Urinary bladder (tissue), 4 donors: ENCODE results near the gene HBEGF. TPM values are rescaled to one million over a fixed set of nuclear protein-coding genes. Genes with fewer than 3 reads are reported as not detected.

Experiments
- DNase-seq: peaks from one replicate; pipeline ENCODE4 v3.0.0-alpha.2; 2015; ENCODE audit errors: extremely low spot score
- H3K27ac ChIP-seq: one replicate; pipeline ENCODE4 v1.5.1; 2013; ENCODE audit warnings: low read depth, mild to moderate bottlenecking, moderate library complexity
- H3K36me3 ChIP-seq: one replicate; pipeline ENCODE4 v1.6.1; 2013; ENCODE audit warnings: mild to moderate bottlenecking, moderate library complexity; ENCODE audit not compliant: insufficient read depth
- H3K4me1 ChIP-seq: one replicate; pipeline ENCODE4 v1.6.1; 2013; ENCODE audit warnings: mild to moderate bottlenecking, moderate library complexity; ENCODE audit not compliant: insufficient read depth
- H3K4me3 ChIP-seq: one replicate; pipeline ENCODE4 v1.5.1; 2013; ENCODE audit warnings: low read depth, low read length
- WGBS: extraction: QIAGEN DNeasy Blood & Tissue Kit; methylation state at CpG from one replicate; pipeline ENCODE4 v1.1.7; 2013; 5-methylcytosine and 5-hydroxymethylcytosine counted together
- polyA plus RNA-seq: library from polyadenylated mRNA; stranded (reverse); fragments of 200-250 nt; gene quantifications from one replicate; pipeline ENCODE4 v1.2.3, GENCODE V29; 2013
- total RNA-seq: library from RNA; depleted of rRNA; stranded (reverse); fragments of >200 nt; gene quantifications from one replicate; pipeline ENCODE4 v1.2.3, GENCODE V29; 2014
- donor health status: healthy with polysubstance abuse.
- donor health status: healthy.

The HBEGF gene
- total and polyA plus RNA-seq, 2 donors, result 9.7 to 13.5 TPM

DNA sequence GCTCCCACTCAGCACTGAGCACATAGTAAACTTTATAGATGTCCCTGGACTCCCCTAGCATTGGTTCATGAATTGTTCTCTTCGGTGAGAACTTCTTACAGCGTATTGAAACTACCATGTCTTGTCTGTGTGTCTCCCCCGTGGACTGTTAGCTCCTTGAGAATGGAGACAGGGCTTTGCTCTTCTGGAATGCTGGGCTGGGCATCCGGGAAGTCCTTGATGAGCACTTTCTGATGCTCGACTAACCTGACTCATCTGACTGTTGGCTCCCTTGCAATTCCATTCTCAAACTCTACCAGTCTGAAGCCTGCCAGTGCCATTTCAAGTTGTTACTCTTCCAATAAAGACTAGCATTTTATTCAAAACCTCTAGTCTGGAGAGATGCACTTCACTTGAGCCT, 28.5 kb downstream of the HBEGF start:
- no peak for DNase-seq
- Histone ChIP-seq H3K27ac (no peak overlapping the region), H3K4me1 (no peaks in the 10 kb centered on the region), H3K4me3 (no peak overlapping the region), H3K36me3 (no peaks in the 10 kb centered on the region)
- WGBS, result 78% methylated on average over 5 of the region's 5 CpGs

DNA sequence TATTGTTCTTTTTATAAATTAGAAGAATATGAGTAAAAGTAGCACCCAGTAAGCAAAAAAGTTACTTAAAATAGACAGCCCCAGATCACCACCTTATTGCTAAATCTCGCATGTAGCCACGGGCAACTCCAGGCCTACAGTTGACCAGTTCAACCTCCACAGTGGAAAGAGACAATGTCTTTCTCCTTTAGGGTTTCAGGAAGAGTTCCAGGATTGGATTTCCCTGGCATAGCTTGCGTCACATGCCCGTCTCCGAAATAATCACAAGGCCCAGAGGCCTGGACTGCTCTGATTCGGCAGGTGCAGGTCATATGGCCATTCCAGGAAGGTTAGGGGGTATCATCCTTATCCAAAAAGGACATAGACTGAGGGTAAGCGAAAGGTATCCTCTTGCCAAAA, 33.6 kb downstream of the HBEGF start:
- no peak overlapping the region for H3K4me3 ChIP-seq
- no peak overlapping the region for H3K27ac ChIP-seq
- WGBS, result 90% methylated on average over 7 of the region's 7 CpGs
- H3K4me1 ChIP-seq, result no peaks in the 10 kb centered on the region
- H3K36me3 ChIP-seq, result no peaks in the 10 kb centered on the region
- no peak for DNase-seq

DNA sequence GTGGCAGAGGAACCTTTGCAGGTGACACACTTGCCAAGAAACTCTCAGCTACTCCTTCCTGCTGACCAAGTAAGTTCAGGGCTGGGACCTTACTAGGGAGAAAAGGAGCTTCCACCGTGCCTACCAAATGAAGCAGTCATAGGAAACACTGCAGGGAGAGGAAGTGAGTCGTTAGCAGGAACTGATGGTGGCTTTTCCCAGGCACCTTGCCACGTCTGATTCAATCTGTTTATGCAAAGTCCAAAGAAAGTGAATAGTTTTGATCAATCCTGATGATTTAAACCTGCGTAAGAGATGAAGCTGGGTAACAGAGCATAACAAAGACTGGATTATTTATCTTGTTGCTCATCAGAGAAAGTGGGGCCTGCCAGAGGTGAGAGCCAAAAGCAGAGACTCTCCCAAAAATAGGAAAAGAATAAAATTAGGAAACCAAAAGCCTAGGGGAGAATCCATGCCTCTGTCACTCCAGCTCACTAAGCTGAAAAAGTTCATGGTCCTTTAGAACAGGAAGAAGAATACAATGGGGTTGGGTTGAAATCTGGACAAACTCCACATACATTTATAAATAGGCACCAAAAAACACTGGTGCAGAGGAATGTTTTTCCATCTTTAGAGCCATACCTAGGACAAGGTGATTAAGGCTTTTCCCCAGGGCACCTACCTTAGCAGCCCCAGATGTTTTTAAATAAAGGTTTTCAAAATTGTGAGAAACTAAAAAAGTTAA, 34.2 kb downstream of the HBEGF start:
- no peaks in the 10 kb centered on the region for H3K36me3 ChIP-seq
- no peak for DNase-seq
- no peaks in the 10 kb centered on the region for H3K4me1 ChIP-seq
- H3K27ac ChIP-seq, result no peak overlapping the region
- WGBS, result 31% methylated on average over 4 of the region's 4 CpGs
- H3K4me3 ChIP-seq, result no peak overlapping the region

DNA sequence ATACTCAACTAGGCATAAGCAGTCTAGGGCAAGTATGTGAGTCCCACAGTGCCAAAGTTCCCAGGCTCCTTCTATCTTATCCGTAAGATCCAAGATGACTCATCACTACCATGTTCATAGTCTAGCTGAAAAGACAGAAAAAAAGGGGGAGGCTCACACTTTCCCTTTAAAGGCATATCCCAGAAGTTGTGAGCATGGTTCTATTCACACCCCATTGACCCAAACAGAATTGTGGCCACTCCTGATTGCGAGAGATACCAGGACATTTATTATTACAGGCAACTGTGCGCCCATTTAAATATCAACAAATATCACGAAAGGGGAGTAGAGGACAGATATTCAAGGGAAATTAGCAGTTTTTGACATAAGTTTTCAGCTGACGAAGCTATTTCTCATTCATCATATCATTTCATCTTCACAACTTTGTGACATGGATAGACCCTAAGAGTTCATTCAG, 35.4 kb downstream of the HBEGF start:
- DNase-seq, result no peak
- Histone ChIP-seq H3K36me3 (no peaks in the 10 kb centered on the region), H3K4me1 (no peaks in the 10 kb centered on the region), H3K27ac (no peak overlapping the region), H3K4me3 (no peak overlapping the region)
- 76% methylated on average over 5 of the region's 5 CpGs for WGBS

DNA sequence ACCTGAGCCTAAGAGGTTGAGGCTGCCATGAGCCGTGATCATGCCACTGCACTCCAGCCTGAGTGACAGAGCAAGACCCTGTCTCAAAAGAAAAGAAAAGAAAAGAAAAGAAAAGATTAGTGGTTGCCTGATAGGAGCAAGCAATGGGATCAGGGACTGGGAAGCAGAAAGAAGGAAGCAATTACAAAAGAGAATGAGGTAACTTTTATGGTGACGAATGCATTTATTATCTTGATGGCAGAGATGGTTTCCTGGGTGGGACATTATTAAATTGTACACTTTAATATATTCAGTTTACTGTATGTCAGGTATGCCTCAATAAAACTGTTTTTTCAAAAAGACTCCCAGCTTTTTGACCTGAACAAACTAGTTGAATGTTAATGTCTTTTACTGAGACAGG, 36.0 kb downstream of the HBEGF start:
- DNase-seq, result no peak
- Histone ChIP-seq H3K4me3 (no peak overlapping the region), H3K4me1 (no peaks in the 10 kb centered on the region), H3K36me3 (no peaks in the 10 kb centered on the region), H3K27ac (no peak overlapping the region)
- 72% methylated on average over 2 of the region's 2 CpGs for WGBS

DNA sequence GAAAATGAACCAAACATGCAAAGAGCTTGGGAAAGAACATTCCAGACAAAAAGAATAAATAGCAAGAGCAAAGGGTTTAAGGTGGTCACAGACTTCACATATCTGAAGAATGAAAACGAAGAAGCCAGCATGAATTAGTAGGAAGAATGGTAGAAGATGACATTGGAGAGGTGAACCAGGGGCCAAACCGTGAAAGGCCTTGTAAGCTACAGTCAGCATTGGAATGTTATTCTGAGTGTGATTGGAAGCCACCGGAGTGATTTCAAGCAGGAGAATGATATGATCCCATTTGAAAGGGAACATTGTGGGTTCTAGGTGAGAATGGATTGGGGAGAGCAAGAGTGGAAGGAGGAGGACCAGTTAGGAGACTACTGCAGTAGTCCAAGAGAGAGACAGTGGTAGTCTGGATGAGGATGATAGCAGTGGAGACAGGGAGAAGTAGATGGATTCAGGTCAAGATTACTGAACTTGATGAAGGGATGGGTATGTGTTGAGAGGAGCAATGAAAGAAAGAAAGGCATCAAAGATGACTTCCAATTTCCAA, 36.6 kb downstream of the HBEGF start:
- no peaks in the 10 kb centered on the region for H3K36me3 ChIP-seq
- 85% methylated on average over 3 of the region's 3 CpGs for WGBS
- no peak overlapping the region for H3K27ac ChIP-seq
- no peak for DNase-seq
- no peaks in the 10 kb centered on the region for H3K4me1 ChIP-seq
- no peak overlapping the region for H3K4me3 ChIP-seq

DNA sequence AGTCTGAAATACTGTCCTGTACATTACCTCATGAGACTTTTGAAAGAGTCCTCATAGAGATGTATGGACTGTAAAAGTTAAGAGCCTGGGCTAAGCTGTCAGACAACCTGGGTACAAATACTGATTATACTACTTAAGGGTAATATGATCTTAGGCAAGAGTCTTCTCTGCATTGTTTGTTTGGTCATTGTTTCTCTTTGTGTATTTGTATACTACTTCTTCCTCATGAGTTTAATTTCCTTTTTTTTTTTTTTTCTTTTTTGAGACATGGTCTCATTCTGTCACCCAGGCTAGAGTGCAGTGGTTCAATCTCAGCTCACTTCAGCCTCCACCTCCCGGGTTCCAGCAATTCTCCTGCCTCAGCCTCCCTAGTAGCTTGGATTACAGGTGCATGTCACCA, 40.9 kb downstream of the HBEGF start:
- no peak overlapping the region for H3K4me3 ChIP-seq
- DNase-seq, result no peak
- WGBS, result 93% methylated on average over 1 of the region's 1 CpG
- no peak overlapping the region for H3K27ac ChIP-seq
- no peaks in the 10 kb centered on the region for H3K36me3 ChIP-seq
- no peaks in the 10 kb centered on the region for H3K4me1 ChIP-seq

DNA sequence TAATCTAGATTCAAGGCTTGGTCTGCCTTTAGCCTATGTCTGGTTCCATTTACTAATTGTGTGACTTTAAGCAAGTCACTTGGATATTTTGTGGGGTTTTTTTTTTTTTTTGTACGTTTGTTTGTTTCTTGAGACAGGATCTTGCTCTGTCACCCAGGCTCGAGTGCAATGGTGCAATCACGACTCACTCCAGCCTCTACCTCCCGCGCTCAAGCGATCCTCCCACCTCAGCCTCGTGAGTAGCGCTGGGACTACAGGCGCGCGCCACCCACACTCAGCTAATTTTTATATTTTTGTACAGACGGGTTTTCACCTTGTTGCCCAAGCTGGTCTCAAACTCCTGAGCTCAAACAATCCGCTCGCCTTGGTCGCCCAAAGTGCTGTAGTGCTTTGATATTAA, 42.4 kb downstream of the HBEGF start:
- 91% methylated on average over 15 of the region's 15 CpGs for WGBS
- no peaks in the 10 kb centered on the region for H3K4me1 ChIP-seq
- H3K4me3 ChIP-seq, result no peak overlapping the region
- no peak for DNase-seq
- H3K27ac ChIP-seq, result no peak overlapping the region
- H3K36me3 ChIP-seq, result no peaks in the 10 kb centered on the region

DNA sequence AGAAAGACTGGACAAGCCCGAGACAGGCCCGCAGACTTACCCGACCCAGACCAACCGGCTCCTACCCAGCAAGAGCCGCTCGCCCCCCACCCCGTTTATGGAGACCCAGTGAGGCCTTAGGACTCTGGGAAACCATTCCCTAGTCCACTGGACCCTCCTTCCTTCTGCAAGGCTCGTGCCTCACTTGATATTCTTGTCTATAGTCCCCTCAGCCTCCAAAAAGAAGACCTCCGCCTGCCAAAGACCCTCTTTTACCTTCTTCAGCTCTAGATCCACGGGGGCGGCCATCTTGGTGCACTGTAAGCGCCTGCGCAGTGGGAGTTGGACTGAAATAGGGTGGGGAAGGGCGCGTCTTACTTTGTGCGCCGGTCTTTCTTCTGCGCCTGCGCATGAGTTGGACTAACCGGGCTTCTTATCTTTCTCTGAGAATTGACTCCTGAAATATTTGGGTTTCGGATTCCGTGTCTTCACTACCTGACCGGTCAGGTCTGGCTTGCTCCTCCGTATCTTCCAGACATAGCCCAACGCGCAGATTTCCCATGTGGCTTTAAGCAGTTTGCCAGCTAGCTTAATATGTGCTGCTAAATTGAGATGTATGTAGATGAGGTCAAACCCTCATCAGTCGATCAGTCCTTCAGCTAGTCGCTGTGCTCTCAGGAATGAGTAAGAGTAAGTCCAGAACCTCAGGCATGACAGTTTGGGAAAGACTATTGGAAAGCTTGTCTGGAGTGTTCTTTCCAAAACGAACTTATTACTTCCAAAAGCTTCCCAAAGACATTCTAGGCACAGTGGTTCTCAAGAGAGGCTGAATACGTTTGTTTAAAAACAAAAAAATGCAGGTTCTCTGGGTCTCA, 43.4 kb downstream of the HBEGF start, which contains the start of gene PFDN1:
PFDN1 (minus strand) TSS at position 316 of the 854 bp plus-strand sequence; CDS start at position 288, 28 bp downstream.
- WGBS, result under 1% methylated on average over 30 of the region's 30 CpGs
- peak within 1 kb of the TSS; percentile 87 for H3K4me3 ChIP-seq
- peak; percentile 91 for DNase-seq
- peak within 1 kb of the TSS; percentile 49 for H3K27ac ChIP-seq
- H3K4me1 ChIP-seq, result no peaks in the 10 kb centered on the region
- H3K36me3 ChIP-seq, result no peaks in the 10 kb centered on the region

DNA sequence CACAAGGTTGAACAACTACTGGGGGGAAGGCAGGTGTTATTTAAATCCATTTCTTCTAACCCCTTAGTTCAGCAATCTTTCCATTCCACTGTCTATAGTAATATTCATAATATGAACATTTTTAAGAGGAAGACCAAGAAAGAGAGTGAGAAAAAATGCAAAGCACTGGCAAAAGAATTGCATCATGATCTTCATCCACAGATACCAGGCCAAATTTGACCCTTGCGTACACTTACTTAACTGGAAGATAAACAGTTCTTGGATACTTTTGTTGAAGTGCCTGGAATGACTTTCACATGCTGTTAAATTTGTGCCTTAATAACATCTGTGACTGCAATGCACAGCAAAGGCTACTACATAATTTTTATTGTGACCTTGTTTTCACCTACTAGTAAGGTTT, 45.3 kb downstream of the HBEGF start:
- DNase-seq, result no peak
- WGBS, result 82% methylated on average over 1 of the region's 1 CpG
- Histone ChIP-seq H3K4me3 (no peak overlapping the region), H3K36me3 (no peaks in the 10 kb centered on the region), H3K27ac (no peak overlapping the region), H3K4me1 (no peaks in the 10 kb centered on the region)

DNA sequence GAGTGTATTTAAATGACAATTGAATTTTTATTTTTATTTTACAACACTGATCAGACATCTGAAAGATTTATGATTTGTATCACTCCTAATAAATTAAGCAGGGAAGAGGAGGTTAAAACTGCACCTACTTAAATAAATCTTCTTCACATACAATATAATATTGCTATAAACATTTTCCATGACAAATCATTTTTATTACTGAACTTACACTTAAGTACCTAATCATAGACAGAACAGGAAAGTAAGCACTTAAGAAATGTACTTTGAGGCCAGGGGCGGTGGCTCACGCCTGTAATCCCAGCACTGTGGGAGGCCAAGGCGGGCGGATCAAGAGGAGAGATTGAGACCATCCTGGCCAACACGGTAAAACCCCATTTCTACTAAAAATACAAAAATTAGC, 47.3 kb downstream of the HBEGF start:
- WGBS, result 90% methylated on average over 5 of the region's 5 CpGs
- H3K27ac ChIP-seq, result no peak overlapping the region
- no peaks in the 10 kb centered on the region for H3K4me1 ChIP-seq

DNA sequence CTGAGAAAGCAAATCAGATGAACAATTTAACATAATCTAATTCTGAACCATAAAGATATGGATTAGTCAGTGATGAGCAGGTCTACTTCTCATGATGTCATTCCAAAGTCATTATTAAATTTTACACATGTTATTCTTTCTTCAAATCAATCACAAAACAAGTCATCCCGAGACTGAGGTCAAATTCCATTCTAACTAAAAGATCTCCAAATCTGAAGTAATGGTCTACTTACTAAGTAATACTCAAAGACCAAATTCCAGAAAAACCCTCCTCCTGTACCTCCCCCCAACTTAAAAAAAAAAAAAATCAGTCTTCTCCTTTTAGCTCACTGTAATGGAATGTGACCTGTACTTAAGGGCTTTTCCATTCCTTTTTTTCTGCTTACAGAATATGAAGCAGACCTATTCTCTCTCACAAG, 48.2 kb downstream of the HBEGF start:
- no peaks in the 10 kb centered on the region for H3K36me3 ChIP-seq
- no peak for DNase-seq
- no peak overlapping the region for H3K27ac ChIP-seq
- WGBS, result 81% methylated on average over 1 of the region's 1 CpG
- no peaks in the 10 kb centered on the region for H3K4me1 ChIP-seq
- no peak overlapping the region for H3K4me3 ChIP-seq

More for the DNA sequence above, 47.3 kb downstream of the HBEGF start:
- Histone ChIP-seq H3K4me3 (no peak overlapping the region), H3K36me3 (no peaks in the 10 kb centered on the region)
- DNase-seq, result no peak

DNA sequence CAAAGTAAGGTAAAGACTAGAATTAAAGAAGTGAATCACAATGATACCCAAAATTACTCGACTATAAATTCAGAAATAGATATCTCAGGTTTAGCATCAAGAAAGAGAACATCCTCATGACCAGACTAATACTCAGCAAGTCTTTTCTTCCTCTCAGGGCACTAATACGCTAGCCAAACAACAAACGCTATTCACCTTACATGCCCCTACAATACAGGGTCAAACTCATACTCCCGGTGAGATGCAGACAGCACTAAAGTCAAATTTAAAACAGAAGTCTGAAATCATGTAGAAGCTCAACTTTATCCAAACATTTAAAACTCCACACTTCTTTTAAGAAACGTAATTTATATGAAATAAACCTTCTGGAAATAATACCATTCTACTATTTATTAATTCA, 49.1 kb downstream of the HBEGF start:
- no peaks in the 10 kb centered on the region for H3K36me3 ChIP-seq
- no peak overlapping the region for H3K4me3 ChIP-seq
- H3K27ac ChIP-seq, result no peak overlapping the region
- WGBS, result 82% methylated on average over 5 of the region's 5 CpGs
- no peaks in the 10 kb centered on the region for H3K4me1 ChIP-seq
- DNase-seq, result no peak

DNA sequence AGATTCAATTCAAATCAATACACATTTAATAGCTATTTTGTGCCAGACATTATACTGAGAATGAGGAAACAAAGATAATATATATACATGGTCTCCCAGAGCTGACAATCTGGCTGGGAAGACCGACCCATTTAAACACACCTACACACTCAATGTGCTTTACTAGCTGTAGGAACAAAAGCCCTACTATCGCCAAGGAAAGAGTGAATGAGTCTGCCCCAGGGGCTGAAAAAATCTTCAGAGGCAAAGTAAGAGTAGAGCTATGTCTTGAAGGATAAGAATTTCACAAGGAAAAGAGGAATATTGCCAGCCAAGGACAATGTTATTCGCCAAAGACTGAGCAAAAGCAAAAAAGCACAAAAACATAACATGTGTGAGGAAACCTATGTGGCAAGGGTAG, 50.1 kb downstream of the HBEGF start:
- WGBS, result 86% methylated on average over 3 of the region's 3 CpGs
- Histone ChIP-seq H3K27ac (no peak overlapping the region), H3K4me3 (no peak overlapping the region), H3K36me3 (no peaks in the 10 kb centered on the region), H3K4me1 (no peaks in the 10 kb centered on the region)
- DNase-seq, result no peak
